ENCODE measurements around the gene UTS2R.

GRCh38 chr17:82375359-82376041 lies 3.9 kb downstream of the UTS2R start:
- TF ChIP-seq CTCF (IDR thresholded peaks at IDR 0.05) (no peak), POLR2A (IDR thresholded peaks at IDR 0.05) (no peak)
